ENCODE data around the gene RNU6-1.
A peak's percentile ranks its signal among the peaks of the same experiment; 100 is the strongest.

The RNU6-1 gene

DNA sequence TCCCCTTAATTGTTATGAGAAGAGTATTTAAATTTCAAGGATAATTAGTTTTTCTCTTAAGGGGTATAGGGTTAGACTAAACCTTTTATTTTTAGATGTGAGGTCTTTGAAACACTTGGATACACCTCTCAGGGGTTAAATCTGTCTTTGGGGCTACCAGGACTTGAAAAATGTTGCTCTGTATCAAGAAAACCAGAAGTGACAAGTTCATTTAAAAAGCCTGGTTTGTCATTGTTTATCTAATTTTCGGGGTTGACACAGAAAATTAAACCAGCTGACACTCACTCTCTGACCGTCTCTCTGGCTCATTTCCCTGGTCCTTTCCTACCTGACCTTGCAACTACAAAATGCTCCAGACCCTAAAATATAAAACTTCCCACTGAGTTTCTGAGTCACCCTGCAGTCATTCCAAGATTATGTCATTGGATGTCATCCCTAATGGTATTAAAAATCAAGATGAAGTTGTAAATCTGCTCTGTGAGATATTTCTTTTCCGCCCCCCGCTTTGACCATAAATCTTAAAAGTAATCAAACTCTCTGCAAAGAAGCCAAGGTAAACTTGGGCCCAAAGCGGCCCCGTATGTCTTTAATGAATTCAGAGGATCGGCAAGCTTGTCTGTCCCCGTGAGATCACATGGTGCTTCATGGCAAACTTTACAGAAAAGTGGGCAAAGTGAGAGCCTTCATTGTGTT lies 47.4 kb downstream of the RNU6-1 start (continued):
- TF ChIP-seq ZNF571 (tag by site-specific recombination; IDR thresholded peaks at IDR 0.05) (no peak), ZNF121 (tag by site-specific recombination; IDR thresholded peaks at IDR 0.05) (peak; percentile 60), ZBTB8A (tag by site-specific recombination; IDR thresholded peaks at IDR 0.05) (peak; percentile 82), ZNF140 (tag by site-specific recombination; IDR thresholded peaks at IDR 0.05) (no peak), ZNF24 (tag by site-specific recombination; IDR thresholded peaks at IDR 0.05) (peak; percentile 100), ZNF426 (tag by site-specific recombination; IDR thresholded peaks at IDR 0.05) (no peak), ZNF324 (tag by site-specific recombination; IDR thresholded peaks at IDR 0.05) (peak; percentile 98), ZBTB1 (tag by site-specific recombination; IDR thresholded peaks at IDR 0.05) (peak; percentile 99), SALL2 (tag by site-specific recombination; IDR thresholded peaks at IDR 0.05; ENCODE audit: borderline replicate concordance) (peak; percentile 72; the same call in 1 of the 2 replicates), MZF1 (tag by site-specific recombination; IDR thresholded peaks at IDR 0.05; ENCODE audit: borderline replicate concordance) (peak; percentile 90; the same call in 1 of the 2 replicates), GFI1B (tag by site-specific recombination; IDR thresholded peaks at IDR 0.05) (peak; percentile 99), RBAK (tag by site-specific recombination; IDR thresholded peaks at IDR 0.05) (no peak), ZNF473 (tag by site-specific recombination; IDR thresholded peaks at IDR 0.05) (no peak), ZBTB17 (tag by site-specific recombination; IDR thresholded peaks at IDR 0.05) (peak; percentile 93), ZNF416 (tag by site-specific recombination; IDR thresholded peaks at IDR 0.05) (no peak), ZNF830 (tag by site-specific recombination; IDR thresholded peaks at IDR 0.05; ENCODE audit: low read depth) (no peak), ZNF2 (tag by site-specific recombination; IDR thresholded peaks at IDR 0.05) (peak; percentile 95), IKZF3 (tag by site-specific recombination; IDR thresholded peaks at IDR 0.05) (peak; percentile 99), SETDB1 (IDR thresholded peaks at IDR 0.05; ENCODE audit: insufficient read length, low read length) (no peak), ZNF560 (tag by site-specific recombination; IDR thresholded peaks at IDR 0.05; ENCODE audit: borderline replicate concordance) (no peak), MYNN (tag by site-specific recombination; IDR thresholded peaks at IDR 0.05; ENCODE audit: borderline replicate concordance) (peak; percentile 57; the same call in 1 of the 2 replicates), ZNF239 (tag by site-specific recombination; IDR thresholded peaks at IDR 0.05) (no peak), ZNF544 (tag by site-specific recombination; IDR thresholded peaks at IDR 0.05) (no peak), ZNF514 (tag by site-specific recombination; IDR thresholded peaks at IDR 0.05) (no peak), ZNF548 (tag by site-specific recombination; IDR thresholded peaks at IDR 0.05) (no peak)
- TF ChIP-seq, protein P1, sequence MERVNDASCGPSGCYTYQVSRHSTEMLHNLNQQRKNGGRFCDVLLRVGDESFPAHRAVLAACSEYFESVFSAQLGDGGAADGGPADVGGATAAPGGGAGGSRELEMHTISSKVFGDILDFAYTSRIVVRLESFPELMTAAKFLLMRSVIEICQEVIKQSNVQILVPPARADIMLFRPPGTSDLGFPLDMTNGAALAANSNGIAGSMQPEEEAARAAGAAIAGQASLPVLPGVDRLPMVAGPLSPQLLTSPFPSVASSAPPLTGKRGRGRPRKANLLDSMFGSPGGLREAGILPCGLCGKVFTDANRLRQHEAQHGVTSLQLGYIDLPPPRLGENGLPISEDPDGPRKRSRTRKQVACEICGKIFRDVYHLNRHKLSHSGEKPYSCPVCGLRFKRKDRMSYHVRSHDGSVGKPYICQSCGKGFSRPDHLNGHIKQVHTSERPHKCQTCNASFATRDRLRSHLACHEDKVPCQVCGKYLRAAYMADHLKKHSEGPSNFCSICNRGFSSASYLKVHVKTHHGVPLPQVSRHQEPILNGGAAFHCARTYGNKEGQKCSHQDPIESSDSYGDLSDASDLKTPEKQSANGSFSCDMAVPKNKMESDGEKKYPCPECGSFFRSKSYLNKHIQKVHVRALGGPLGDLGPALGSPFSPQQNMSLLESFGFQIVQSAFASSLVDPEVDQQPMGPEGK (tag by site-specific recombination; IDR thresholded peaks at IDR 0.05) = peak; percentile 95
- TF ChIP-seq, protein P2, sequence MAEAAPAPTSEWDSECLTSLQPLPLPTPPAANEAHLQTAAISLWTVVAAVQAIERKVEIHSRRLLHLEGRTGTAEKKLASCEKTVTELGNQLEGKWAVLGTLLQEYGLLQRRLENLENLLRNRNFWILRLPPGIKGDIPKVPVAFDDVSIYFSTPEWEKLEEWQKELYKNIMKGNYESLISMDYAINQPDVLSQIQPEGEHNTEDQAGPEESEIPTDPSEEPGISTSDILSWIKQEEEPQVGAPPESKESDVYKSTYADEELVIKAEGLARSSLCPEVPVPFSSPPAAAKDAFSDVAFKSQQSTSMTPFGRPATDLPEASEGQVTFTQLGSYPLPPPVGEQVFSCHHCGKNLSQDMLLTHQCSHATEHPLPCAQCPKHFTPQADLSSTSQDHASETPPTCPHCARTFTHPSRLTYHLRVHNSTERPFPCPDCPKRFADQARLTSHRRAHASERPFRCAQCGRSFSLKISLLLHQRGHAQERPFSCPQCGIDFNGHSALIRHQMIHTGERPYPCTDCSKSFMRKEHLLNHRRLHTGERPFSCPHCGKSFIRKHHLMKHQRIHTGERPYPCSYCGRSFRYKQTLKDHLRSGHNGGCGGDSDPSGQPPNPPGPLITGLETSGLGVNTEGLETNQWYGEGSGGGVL (tag by site-specific recombination; IDR thresholded peaks at IDR 0.05) = peak; percentile 88
- TF ChIP-seq, protein P3, sequence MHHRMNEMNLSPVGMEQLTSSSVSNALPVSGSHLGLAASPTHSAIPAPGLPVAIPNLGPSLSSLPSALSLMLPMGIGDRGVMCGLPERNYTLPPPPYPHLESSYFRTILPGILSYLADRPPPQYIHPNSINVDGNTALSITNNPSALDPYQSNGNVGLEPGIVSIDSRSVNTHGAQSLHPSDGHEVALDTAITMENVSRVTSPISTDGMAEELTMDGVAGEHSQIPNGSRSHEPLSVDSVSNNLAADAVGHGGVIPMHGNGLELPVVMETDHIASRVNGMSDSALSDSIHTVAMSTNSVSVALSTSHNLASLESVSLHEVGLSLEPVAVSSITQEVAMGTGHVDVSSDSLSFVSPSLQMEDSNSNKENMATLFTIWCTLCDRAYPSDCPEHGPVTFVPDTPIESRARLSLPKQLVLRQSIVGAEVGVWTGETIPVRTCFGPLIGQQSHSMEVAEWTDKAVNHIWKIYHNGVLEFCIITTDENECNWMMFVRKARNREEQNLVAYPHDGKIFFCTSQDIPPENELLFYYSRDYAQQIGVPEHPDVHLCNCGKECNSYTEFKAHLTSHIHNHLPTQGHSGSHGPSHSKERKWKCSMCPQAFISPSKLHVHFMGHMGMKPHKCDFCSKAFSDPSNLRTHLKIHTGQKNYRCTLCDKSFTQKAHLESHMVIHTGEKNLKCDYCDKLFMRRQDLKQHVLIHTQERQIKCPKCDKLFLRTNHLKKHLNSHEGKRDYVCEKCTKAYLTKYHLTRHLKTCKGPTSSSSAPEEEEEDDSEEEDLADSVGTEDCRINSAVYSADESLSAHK (tag by site-specific recombination; IDR thresholded peaks at IDR 0.05) = peak; percentile 95
- TF ChIP-seq, protein P4, sequence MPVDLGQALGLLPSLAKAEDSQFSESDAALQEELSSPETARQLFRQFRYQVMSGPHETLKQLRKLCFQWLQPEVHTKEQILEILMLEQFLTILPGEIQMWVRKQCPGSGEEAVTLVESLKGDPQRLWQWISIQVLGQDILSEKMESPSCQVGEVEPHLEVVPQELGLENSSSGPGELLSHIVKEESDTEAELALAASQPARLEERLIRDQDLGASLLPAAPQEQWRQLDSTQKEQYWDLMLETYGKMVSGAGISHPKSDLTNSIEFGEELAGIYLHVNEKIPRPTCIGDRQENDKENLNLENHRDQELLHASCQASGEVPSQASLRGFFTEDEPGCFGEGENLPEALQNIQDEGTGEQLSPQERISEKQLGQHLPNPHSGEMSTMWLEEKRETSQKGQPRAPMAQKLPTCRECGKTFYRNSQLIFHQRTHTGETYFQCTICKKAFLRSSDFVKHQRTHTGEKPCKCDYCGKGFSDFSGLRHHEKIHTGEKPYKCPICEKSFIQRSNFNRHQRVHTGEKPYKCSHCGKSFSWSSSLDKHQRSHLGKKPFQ (tag by site-specific recombination; IDR thresholded peaks at IDR 0.05) = peak; percentile 94
- TF ChIP-seq, protein P5, sequence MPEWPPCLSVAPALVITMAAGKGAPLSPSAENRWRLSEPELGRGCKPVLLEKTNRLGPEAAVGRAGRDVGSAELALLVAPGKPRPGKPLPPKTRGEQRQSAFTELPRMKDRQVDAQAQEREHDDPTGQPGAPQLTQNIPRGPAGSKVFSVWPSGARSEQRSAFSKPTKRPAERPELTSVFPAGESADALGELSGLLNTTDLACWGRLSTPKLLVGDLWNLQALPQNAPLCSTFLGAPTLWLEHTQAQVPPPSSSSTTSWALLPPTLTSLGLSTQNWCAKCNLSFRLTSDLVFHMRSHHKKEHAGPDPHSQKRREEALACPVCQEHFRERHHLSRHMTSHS (tag by site-specific recombination; IDR thresholded peaks at IDR 0.05) = peak; percentile 96
- TF ChIP-seq, protein P6, sequence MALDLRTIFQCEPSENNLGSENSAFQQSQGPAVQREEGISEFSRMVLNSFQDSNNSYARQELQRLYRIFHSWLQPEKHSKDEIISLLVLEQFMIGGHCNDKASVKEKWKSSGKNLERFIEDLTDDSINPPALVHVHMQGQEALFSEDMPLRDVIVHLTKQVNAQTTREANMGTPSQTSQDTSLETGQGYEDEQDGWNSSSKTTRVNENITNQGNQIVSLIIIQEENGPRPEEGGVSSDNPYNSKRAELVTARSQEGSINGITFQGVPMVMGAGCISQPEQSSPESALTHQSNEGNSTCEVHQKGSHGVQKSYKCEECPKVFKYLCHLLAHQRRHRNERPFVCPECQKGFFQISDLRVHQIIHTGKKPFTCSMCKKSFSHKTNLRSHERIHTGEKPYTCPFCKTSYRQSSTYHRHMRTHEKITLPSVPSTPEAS (tag by site-specific recombination; IDR thresholded peaks at IDR 0.05) = peak; percentile 73

All from HEK293 (cell line).